Placental pericyte (primary cell): Measurements from ENCODE around the gene ATXN1L. TPM values are rescaled to one million over a fixed set of nuclear protein-coding genes. Genes with fewer than 3 reads are reported as not detected.

Source experiments
- total RNA-seq: library from RNA; depleted of rRNA; stranded (reverse); fragments of >200 nt; gene quantifications from 2 replicates; pipeline ENCODE4 v1.2.3, GENCODE V29; 2012

The ATXN1L gene
- total RNA-seq: 15.8 and 16.6 TPM in 2 replicates

DNA sequence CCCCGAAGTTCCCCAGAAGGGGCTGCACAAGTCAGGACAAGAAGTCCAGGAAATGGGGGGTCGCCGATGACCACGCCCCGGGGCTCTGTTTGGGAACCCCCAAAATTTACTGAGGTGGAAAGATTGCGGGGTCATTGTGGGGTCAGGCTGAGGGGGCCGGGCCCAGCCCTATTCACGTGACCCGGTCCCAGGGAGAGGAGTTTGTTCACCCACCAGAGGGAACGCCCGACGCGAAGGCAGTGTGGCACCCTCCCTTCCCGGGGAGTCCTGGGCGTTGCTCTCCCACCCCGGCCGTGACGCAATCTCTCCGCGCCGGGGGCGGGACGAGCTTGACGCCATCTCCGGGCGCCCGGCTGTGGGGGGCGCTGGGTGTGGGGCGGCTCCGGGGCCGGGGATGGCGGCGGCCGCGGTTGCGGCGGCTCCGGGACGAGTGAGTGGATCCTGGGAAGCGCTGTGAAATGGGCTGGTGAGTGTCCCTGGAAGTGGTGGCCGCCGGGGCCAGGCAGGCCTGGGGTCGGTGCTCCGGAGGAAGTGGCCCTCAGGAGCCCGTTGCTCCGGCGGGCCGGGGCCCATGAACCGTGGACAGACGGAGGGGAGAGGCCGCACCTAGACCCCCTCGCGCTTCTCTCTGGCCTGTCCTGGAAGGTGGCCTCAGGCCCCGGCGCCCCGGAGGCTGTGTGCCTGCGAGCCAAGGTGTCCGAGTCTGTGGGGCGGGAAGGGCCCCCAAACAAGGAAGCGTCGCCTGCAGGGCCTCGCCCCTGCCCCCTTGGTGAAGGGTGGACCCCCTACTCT, at the start of gene ATXN1L:
TSS of gene ATXN1L (plus strand) at position 338 of the 792 bp plus-strand sequence. CDS start 3,765 bp downstream, outside the sequence.

GRCh38 chr16:71808593-71809459, 37.0 kb upstream of the ATXN1L start, which contains the start of gene AP1G1:
TSS of gene AP1G1 (minus strand) at chr16:71808834. CDS start at chr16:71789479, 19,355 bp downstream.

GRCh38 chr16:71883849-71884638, 38.3 kb downstream of the ATXN1L start, which contains the start of gene ZNF821:
TSS of gene ZNF821 (minus strand) at chr16:71884182. CDS start at chr16:71879946, 4,236 bp downstream.

DNA sequence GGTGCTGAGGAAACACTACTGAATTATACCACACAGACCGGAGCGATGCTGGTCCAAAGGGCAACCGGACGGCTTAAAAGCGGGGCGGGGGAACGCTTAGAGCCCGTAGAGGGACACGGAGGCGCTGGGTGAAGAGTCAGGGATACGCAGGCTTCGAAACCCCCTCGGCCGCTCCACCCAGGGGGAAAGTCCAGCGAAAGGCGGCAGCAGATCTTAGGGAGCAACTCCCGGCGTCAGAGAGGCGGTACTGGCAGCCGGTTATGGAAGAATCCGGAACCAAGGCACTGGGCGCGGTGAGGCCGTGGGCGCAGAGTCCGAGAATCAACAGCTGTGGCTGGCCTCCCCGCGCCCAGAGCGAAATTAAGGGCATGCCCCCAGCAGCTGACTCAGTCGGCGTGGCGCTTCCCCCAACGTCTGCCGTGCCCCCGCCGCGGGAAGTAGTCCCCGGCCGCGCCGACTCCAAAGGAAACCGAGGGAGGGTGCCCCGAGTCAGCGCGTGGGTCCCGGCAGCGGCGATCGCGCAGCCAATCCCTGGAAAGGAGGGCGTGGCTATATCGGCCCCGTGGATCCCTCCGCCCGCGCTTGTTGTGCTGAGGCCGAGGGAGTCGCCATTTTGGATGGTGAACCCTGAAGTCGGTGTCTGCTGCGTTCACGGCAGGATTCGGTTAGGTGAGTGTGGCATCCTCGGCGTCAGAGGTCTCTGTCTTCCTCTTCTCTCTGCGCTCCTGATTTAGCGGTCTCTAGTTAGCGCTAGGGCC, 49.3 kb downstream of the ATXN1L start, which contains the start of gene IST1:
TSS of gene IST1 (plus strand) at position 611 of the 758 bp plus-strand sequence. CDS start 20,110 bp downstream, outside the sequence.

Other genes with a start within 250 kb of the ATXN1L start
- not detected in 2 replicates for gene MARVELD3, start 219.8 kb upstream of the ATXN1L start, total RNA-seq
- gene PHLPP2, start 121.3 kb upstream of the ATXN1L start, total RNA-seq: 7.2 and 12.6 TPM in 2 replicates
- 86.9 and 104 TPM in 2 replicates for gene AP1G1, start 37.1 kb upstream of the ATXN1L start, total RNA-seq
- 3.6 and 4.4 TPM in 2 replicates for gene ZNF821, start 38.2 kb downstream of the ATXN1L start, total RNA-seq
- 206 and 230 TPM in 2 replicates for gene IST1, start 49.6 kb downstream of the ATXN1L start, total RNA-seq
- gene PKD1L3, start 154.4 kb downstream of the ATXN1L start, total RNA-seq: under 0.01 TPM in 1 of 2 replicates, not detected in the other
- 3.3 and 4.7 TPM in 2 replicates for gene DHODH, start 162.8 kb downstream of the ATXN1L start, total RNA-seq
- gene HP, start 208.5 kb downstream of the ATXN1L start, total RNA-seq: not detected in 2 replicates
- gene HPR, start 217.2 kb downstream of the ATXN1L start, total RNA-seq: not detected in 2 replicates
- gene TXNL4B, start 247.6 kb downstream of the ATXN1L start, total RNA-seq: 5.7 and 8.8 TPM in 2 replicates
- gene DHX38, start 247.9 kb downstream of the ATXN1L start, total RNA-seq: 60.6 and 75.1 TPM in 2 replicates